Hypothalamus (tissue), 51 donors: Measurements from ENCODE around the gene GZF1.
"Not testable (repeated sequence)": the region's sequence is repeated elsewhere in the genome, so short reads cannot be mapped to it uniquely, and the experiment has no call there.

Source experiments
- DNase-seq, 51 donors: peaks; one replicate each; lab custom pipeline; 2025; lab: John Stamatoyannopoulos, UW

The GZF1 gene

GRCh38 chr20:23344336-23344735 lies 17.6 kb upstream of the GZF1 start:
- DNase-seq, result no peak

DNA sequence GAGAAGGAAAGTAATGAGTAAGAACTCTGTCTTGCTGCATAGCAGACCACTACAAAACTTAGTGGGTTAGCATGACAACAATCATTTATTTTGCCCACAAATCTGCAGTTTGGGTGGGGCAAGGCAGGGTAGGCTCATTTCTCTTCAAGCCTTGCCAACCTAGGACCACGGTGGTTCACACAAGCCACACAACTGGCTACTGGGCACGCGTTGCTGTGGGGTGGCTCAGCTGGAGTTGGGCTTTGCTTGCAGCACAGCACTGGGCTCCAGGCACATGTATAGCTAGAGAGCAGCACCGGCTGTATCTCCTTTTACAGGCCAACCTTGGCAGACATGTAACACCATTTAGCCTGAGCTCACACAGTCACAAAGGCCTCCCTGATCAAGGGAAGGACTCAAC lies 16.0 kb upstream of the GZF1 start:
- DNase-seq, result no peak

DNA sequence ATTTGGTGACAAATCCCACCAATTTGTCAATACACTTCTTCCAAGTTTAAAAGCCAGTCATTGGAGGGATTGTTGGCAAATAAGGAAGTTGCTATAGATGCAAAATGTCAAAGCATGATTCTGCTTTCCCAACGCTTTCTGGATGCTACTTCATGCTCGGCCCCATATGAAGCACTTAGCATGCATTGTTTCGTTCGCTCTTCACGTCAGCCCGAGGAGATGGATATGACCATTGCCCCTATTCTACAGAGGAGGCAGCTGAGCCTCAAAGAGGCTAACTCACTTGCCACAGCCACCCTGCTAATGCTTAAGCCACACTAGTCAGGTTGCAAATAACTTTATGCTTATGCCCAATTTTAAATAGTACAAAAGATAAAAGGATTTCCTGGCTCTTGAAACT lies 14.2 kb upstream of the GZF1 start:
- no peak for DNase-seq

DNA sequence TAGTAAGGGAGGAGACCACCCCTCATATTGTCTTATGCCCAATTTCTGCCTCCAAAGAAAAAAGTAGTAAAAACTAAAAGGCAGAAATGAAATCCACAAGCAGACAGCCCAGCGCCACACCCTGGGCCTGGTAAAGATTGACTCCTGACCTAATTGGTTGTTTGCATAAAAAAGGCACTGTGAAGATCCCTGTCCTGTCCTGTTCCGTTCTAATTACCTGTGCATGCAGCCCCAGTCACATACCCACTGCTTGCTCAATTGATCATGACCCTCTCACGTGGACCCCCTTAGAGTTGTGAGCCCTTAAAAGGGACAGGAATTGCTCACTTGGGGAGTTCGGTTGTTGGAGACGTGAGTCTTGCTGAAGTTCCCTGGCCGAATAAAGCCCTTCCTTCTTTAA lies 13.5 kb upstream of the GZF1 start:
- not testable (repeated sequence) for DNase-seq

DNA sequence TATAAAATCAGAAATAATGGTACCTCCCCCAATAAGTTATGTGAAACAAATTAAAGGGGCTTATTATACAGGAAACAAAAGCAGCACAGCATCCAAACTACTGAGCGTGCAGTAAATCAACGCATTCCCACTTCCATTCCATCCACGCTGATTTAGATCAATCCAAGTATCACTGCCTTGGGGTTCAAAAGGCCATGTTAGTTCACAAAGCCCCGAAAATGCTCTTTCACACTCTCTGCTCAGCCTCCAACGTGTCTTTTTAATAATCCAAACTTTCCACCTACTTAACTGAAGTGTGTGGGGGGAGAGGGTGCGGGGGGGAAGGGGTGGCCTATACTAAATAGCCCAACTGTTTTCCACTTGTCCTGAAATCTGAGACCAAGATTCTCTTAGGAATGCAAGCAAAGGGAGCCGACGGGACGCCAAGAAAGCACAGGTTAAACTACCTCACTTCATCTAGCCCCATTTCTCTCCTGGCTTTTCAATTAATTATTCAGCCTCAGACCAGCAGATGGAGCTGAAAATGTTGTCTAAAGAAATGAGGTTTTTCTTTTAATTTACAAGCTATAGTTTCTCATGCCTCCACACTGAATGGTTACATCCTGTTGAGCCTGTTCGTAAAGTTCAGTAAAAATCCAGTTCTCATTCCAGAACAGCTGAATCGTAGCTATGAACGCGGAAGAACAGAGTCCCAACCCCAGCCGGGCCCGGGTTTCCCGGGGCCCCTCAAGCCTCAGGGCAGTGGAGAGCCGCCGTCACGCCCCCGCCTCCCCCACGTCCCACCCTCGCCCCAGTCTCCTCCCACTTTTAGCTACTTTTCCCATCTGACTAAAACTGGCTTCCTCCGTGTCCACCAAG lies 12.4 kb upstream of the GZF1 start:
- peak in 25 of 51 donors; percentile 30 to 91 (median 81) for DNase-seq

DNA sequence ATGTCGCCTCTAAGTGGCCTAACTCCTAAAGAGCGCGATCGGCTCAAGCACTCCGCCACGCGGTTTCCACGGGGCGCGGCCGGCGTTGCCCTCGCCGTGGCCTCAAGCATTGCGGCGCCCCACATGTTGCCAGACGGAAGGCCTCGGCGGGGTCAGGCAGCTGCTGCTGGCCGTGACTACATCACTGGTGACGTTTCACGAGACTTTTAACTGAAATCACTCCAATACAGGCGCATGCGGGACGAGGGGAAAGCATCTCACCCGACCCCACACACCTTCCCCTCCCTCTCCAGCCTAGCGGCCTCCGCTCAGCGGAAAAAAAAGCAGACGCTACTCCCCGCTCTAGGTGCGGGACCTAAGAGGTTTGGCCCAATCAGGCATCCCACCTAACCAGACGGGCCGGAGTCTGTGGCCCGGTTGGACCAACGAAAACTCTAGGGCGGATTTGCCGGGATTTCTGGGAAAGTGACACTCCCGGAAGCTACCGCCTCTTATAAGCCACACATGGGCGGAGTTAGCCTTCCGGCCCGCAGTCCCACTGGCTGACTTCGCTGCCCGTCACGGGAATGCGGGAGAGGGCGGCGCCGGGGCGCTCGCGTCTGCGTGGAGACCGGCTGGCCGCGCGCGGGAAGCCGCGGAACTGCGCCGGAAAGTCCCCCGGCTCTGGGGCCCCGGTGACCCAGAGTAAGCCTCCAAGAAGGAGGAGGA lies 11.6 kb upstream of the GZF1 start, which contains the start of gene NXT1:
Gene NXT1, plus strand, starts transcription at position 596 of the 708 bp plus-strand sequence. CDS start 3,251 bp downstream, outside the sequence.
- peak; percentile 79 to 99 (median 95) for DNase-seq

GRCh38 chr20:23350904-23351838 lies 10.8 kb upstream of the GZF1 start:
- DNase-seq, result peak in 26 of 51 donors; percentile 12 to 72 (median 48)

DNA sequence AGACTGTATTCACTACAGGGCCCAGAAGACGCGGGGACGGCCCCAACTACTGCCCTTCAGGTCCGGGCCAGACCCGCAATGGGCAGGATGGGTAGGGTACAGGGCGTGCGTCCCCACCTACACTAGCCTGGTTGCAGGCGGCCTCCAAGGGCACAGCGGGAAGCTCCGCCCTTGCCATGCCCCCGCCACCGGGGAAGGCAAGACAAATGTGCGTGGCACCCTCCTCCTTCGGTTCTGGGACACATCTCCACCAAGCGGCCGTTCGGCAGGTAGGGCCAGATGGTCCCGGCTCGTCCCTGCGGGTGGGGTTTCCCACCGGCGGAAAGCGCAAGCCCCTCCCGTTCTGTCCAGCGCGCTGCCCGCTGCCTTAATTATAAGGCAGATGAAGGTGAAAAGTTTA lies 5.8 kb upstream of the GZF1 start:
- DNase-seq, result no peak

DNA sequence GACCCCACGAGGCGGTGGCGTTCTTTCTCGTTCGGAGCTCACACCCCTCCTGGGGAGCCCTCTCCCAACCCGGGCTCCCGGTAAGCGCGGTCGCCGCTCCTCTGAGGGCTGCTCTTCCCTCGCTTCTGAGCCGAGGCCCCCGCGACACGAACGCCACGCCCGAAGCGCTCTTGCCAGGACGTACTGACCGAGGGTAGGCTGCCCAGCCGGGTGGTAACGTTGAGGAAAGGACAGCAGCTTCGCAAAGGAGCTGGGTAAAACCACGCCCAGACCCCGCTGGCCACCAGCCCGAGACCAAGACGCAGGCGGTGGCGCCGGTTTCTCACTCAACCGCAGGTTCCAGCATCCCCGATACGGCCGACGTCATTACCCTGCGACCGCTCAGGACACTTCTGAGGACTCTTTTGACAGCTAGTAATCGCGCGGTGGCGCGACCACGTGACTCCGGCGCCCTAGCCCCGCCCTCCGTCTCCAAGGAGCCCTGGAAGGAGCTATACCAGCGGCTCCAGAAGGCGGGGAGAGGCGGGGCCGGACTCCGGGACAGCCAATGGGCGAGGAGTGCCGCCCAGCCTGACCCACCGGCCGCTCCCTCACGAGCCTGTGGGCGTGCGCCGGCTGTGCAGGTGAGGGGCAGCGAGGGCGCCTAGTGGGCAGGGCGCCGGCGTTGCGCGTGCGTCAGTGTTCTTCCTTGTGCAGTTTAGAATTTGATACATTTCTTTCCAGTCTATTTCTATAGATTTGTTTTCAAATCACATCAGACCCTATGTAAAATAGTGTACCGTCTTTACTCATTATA lies 4.0 kb upstream of the GZF1 start:
- peak; percentile 84 to 100 (median 99) for DNase-seq

GRCh38 chr20:23358563-23358906 lies 3.4 kb upstream of the GZF1 start:
- no peak for DNase-seq

- no peak for DNase-seq
Observed at GRCh38 chr20:23358923-23359593, 2.9 kb upstream of the GZF1 start.

DNA sequence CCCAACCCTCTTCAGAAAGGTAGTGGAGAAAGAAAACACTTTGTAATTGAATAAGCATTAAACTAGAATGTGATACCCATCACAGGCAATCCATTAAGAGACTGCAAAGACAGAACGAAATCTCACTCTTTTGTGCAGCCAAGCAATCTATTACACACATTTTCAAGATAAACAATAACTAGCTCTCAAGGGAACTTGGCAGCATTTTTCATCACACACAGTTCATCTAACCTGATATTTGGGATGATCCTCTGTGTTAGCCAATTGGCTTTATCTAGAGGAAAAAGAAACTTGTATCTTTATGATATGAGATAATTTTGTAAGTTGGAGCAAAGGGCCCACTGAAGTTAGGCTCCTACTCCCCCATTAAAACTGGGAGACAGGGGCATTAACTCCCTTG lies 1.5 kb upstream of the GZF1 start:
- no peak for DNase-seq

DNA sequence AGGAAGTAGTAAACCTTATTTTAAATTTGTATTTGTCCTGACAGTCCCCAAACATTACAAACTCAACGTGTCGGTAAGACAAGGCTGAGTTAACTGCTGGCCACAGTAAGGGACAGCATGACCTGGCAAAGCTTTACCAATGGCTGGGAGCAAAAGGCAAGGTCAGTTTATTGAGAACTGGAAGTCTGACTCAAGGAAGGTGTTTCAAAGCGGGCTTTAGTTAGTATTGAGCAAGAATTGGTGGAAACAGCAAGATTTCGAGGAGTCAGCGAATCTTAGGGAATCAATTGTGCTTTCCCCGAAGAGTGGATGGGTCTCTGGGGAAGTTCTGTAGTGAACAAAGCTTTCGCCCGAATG lies 885 bp upstream of the GZF1 start:
- no peak for DNase-seq

DNA sequence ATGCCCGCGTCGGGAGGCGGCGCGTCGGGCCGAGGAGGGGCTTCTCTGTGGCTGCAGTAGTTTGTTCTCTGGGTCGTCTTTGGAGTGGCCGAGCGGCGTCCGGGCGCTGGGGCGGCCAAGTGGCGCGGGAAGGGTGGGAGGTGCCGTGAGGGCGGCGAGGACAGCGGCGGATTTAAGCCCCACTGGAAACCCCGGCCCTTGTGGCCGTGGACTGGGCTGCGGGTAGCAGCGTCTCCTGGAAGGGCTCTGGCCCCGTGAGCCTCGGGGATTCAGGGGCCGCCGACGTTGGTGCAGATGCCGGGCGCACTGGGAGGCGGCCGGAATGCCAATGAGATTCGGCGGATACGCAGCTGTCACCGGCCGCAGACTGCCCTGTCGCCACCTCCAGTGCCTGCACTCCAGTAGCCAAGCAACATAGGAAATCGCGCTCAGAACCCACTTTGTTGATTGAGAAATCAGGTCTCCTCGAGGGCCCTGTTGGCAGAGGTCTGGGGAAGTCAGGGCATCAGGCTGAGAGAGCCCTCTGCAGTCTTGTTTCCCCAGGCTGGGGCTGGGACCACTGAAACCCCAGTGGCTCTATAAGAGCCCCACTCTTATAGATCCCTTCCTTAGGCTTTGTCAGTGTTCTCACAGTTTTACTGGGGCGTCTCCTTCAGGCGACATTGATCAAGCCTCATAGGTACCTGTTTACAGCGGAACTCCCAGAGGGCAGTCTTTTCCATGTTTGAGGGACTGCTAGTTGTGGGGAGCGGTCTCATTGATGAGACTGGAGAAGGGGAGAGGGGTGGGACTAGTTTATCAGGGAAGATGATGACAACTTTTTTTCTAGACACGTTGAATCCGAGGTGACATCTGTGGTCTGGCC lies 642 bp downstream of the GZF1 start:
- peak in 21 of 51 donors; percentile 33 to 84 (median 56) for DNase-seq

DNA sequence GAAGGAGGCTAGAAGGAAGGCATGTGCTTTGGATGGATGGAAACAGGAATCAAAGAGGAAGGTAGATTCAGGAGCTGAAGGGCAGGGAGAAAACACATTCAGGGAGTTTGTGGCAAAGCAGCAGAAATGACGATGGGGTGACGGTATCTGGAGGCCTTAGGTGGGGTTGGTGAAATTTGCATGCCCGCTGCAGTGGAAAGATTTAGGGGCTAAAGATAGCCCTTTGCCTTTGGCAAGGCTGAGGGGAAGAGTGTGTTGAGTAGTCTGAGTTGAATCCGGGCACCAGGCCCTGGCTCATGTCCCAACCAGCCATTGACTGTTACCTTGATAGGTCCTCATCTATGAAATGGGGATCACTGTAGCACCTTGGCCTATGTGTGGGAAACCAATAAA lies 1.3 kb downstream of the GZF1 start:
- DNase-seq, result peak in 1 of 51 donors; percentile 7

DNA sequence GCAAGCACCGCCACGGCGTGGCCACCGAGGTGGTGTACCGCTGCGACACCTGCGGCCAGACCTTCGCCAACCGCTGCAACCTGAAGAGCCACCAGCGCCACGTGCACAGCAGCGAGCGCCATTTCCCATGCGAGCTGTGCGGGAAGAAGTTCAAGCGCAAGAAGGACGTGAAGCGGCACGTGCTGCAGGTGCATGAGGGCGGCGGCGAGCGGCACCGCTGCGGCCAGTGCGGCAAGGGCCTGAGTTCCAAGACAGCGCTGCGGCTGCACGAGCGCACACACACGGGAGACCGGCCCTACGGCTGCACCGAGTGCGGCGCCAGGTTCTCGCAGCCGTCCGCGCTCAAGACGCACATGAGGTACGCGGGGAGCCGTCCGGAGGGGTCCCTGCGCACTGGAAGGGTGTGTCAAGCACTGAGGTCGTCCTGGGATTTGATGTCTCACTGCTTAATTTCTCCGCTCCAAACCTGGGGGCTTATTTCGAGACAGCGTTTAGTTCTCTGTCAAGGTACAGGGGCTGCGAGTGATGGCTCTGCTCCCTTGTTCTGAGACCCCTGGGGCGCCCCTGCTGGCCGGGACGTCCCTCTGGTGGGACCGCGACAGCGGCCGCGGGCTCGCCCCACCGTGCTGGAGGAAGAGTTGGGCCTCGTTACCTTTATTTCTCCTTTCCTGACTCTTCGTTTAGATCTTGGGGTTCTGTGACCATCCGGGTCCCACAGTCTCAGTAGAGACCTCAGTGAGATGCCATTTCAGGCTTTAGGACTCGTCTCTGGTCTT lies 3.6 kb downstream of the GZF1 start:
- no peak for DNase-seq

DNA sequence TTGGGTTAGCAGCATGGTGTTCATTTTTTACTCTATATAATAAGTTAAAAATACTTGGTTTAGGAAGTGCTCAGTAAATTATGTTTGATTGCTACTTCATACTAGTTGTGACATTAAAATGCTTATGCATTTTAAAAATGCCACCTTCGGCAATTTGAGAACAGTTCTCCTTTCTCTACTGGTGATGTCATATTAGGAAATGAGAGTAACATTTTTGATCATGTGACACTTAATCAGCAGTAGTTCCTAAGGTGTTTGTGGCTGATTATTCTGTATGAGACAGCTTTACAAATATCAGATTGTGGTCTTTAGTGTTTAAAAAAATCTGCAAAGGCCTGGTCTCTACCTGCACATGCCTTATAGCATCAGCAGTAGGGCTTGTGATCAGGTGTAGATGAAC lies 4.4 kb downstream of the GZF1 start:
- no peak for DNase-seq

GRCh38 chr20:23367770-23368169 lies 5.8 kb downstream of the GZF1 start:
- DNase-seq, result no peak
